Astrocyte of the spinal cord (primary cell): ENCODE results near the gene SPP1.
"Not testable (repeated sequence)": the region's sequence is repeated elsewhere in the genome, so short reads cannot be mapped to it uniquely, and the experiment has no call there.

ENCODE experiments used
- DNase-seq: peaks from one replicate; pipeline ENCODE4 v3.0.0; 2011; ENCODE audit warnings: low read depth, low spot score
- H3K4me3 ChIP-seq: 2 replicates; pipeline ENCODE4 v1.5.1; 2011; ENCODE audit warnings: low read depth, mild to moderate bottlenecking, low read length, moderate library complexity
- in situ Hi-C: cut with HindIII; loops from 2 replicates; pipeline ENCODE4 v1.10.0; 2017; ENCODE audit warnings: low sequenced_read_pairs
- TF ChIP-seq, protein P1 (sequence below): IDR thresholded peaks from 2 replicates; pipeline ENCODE4 v1.5.1; 2012; ENCODE audit warnings: low read depth, mild to moderate bottlenecking, low read length, inconsistent platforms

The SPP1 gene

GRCh38 chr4:87934973-87935372, 40.5 kb upstream of the SPP1 start:
- TF ChIP-seq, protein P1, sequence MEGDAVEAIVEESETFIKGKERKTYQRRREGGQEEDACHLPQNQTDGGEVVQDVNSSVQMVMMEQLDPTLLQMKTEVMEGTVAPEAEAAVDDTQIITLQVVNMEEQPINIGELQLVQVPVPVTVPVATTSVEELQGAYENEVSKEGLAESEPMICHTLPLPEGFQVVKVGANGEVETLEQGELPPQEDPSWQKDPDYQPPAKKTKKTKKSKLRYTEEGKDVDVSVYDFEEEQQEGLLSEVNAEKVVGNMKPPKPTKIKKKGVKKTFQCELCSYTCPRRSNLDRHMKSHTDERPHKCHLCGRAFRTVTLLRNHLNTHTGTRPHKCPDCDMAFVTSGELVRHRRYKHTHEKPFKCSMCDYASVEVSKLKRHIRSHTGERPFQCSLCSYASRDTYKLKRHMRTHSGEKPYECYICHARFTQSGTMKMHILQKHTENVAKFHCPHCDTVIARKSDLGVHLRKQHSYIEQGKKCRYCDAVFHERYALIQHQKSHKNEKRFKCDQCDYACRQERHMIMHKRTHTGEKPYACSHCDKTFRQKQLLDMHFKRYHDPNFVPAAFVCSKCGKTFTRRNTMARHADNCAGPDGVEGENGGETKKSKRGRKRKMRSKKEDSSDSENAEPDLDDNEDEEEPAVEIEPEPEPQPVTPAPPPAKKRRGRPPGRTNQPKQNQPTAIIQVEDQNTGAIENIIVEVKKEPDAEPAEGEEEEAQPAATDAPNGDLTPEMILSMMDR = no peak
- no peak overlapping the region for H3K4me3 ChIP-seq
- in situ Hi-C loops = no loop called here
- DNase-seq = no peak

DNA sequence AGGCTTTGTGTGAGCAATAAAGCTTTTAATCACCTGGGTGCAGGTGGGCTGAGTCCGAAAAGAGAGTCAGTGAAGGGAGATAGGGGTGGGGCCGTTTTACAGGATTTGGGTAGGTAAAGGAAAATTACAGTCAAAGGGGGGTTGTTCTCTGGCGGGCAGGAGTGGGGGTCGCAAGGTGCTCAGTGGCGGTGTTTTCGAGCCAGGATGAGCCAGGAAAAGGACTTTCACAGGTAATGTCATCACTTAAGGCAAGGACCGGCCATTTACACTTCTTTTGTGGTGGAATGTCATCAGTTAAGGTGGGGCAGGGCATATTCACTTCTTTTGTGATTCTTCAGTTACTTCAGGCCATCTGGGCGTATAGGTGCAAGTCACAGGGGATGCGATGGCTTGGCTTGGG, 39.6 kb upstream of the SPP1 start:
- DNase-seq, in situ Hi-C loops, H3K4me3 ChIP-seq: not testable (repeated sequence)

GRCh38 chr4:87937523-87937922, 38.0 kb upstream of the SPP1 start:
- no peak overlapping the region for H3K4me3 ChIP-seq
- DNase-seq = no peak
- in situ Hi-C loops = no loop called here
- TF ChIP-seq, protein P1 = no peak

GRCh38 chr4:87938746-87939145, 36.8 kb upstream of the SPP1 start:
- no peak overlapping the region for H3K4me3 ChIP-seq
- DNase-seq = no peak
- TF ChIP-seq, protein P1 = no peak
- in situ Hi-C loops = no loop called here

- no peak for DNase-seq
- H3K4me3 ChIP-seq = no peak overlapping the region
- in situ Hi-C loops = no loop called here
- TF ChIP-seq, protein P1 = no peak
Observed at GRCh38 chr4:87939978-87940690, 35.4 kb upstream of the SPP1 start.

DNA sequence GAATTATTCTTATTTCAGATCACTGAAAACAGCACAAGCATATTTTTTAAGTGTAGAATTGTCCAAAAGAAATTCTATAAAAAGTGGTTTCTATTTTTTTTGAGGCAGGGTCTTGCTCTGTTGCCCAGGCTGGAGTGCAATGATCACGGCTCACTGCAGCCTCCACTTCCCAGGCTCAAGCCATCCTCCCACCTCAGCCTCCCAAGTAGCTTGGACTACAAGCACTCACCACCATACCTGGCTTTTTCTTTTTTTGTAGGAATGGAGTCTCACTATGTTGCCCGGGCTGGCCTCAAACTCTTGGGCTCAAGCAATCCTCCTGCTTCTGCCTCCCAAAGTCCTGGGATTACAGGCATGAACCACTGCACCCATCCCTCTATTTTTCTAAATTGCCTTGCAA, 34.7 kb upstream of the SPP1 start:
- H3K4me3 ChIP-seq, DNase-seq, in situ Hi-C loops: not testable (repeated sequence)

GRCh38 chr4:87941537-87942392, 33.7 kb upstream of the SPP1 start:
- DNase-seq = no peak
- TF ChIP-seq, protein P1 = no peak
- H3K4me3 ChIP-seq = no peak overlapping the region
- in situ Hi-C loops = no loop called here
